ENCODE data around the gene AGPAT2.

DNA sequence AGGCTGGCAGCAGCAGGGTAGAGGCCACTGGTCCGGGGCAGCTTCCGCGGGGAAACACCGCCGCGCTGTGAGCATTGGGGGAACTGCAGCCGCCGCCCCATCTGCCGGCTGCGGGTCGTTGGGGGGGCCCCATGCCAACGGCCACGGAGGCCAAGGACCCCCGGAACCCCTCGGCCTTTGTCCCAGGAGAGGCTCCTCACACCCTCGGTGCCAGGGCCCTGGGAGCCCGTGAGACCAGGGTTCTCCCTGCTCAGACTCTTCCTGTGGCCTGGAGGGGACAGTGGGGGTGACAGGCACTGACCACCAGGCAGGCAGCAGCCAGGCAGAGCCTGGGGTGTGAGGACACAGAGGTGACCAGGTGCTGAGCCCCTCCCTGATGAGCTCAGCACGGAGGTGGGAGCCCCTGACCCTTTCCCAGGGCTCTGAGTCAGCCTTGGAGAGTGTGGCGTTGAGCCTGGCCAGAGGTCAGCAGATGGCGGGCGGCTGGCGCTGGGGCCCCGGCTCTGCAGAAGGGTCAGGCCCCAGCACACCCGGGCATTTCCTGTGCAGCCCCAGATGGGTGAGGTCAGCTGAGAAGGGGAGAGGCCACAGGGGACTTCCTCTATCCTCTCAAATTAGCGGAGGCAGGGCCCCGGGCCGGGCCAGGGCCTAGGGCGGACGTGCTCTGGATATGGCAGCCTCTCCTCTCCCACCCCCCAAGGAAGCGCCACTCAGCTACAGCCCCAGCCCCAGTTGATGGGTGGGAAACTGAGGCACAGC lies 42.5 kb downstream of the AGPAT2 start:
- TF ChIP-seq GATA2 (IDR thresholded peaks at IDR 0.05; ENCODE audit: low read depth, low read length) (no peak), GATA3 (IDR thresholded peaks at IDR 0.05; ENCODE audit: low read depth, low read length) (no peak)

All from SH-SY5Y (cell line).